Mesendoderm (in vitro differentiated cells): ENCODE data around the gene BICD1.

Experiments
- DNase-seq: peaks from one replicate; pipeline ENCODE4 v3.0.0; 2013
- H2AK5ac ChIP-seq: 2 replicates; pipeline ENCODE4 v1.6.1; 2013; ENCODE audit warnings: low read length, inconsistent platforms
- H2BK120ac ChIP-seq: 2 replicates; pipeline ENCODE4 v1.6.1; 2013; ENCODE audit warnings: low read depth, mild to moderate bottlenecking, low read length, moderate library complexity, mixed read lengths
- H2BK15ac ChIP-seq: replicated peaks from 2 replicates; pipeline ENCODE4 v1.6.1; 2013; ENCODE audit warnings: low read depth, mild to moderate bottlenecking, moderate library complexity
- H2BK5ac ChIP-seq: 2 replicates; pipeline ENCODE4 v1.6.1; 2013; ENCODE audit warnings: low read length, inconsistent platforms
- H3K18ac ChIP-seq: 2 replicates; pipeline ENCODE4 v1.6.1; 2013; ENCODE audit warnings: mild to moderate bottlenecking, low read length, mixed read lengths
- H3K23ac ChIP-seq: one replicate; pipeline ENCODE4 v1.6.1; 2013; ENCODE audit warnings: low read length
- H3K27ac ChIP-seq: 2 replicates; pipeline ENCODE4 v1.5.1; 2013; ENCODE audit warnings: low read depth, mild to moderate bottlenecking, inconsistent platforms, low read length, moderate library complexity
- H3K27me3 ChIP-seq: 2 replicates; pipeline ENCODE4 v1.6.1; 2013; ENCODE audit warnings: low read length, control low read depth, mild to moderate bottlenecking, inconsistent platforms; ENCODE audit not compliant: insufficient read depth, poor library complexity
- H3K36me3 ChIP-seq: 2 replicates; pipeline ENCODE4 v1.6.1; 2013; ENCODE audit warnings: low read length, inconsistent platforms; ENCODE audit not compliant: control insufficient read depth, insufficient read depth
- H3K4ac ChIP-seq: one replicate; pipeline ENCODE4 v1.6.1; 2013; ENCODE audit warnings: low read depth, mild to moderate bottlenecking, low read length, moderate library complexity
- H3K4me1 ChIP-seq: 2 replicates; pipeline ENCODE4 v1.6.1; 2013; ENCODE audit warnings: low read depth, low read length, inconsistent platforms; ENCODE audit not compliant: control insufficient read depth
- H3K4me2 ChIP-seq: 2 replicates; pipeline ENCODE4 v1.6.1; 2013; ENCODE audit warnings: low read length
- H3K4me3 ChIP-seq: 2 replicates; pipeline ENCODE4 v1.5.1; 2013; ENCODE audit warnings: mild to moderate bottlenecking, low read length
- H3K56ac ChIP-seq: one replicate; pipeline ENCODE4 v1.6.1; 2013; ENCODE audit warnings: low read length
- H3K79me1 ChIP-seq: 2 replicates; pipeline ENCODE4 v1.6.1; 2013; ENCODE audit warnings: low read length, inconsistent platforms
- H3K79me2 ChIP-seq: 2 replicates; pipeline ENCODE4 v1.6.1; 2013; ENCODE audit warnings: mild to moderate bottlenecking, low read length; ENCODE audit not compliant: control insufficient read depth, insufficient read depth
- H3K9ac ChIP-seq: 2 replicates; pipeline ENCODE4 v1.6.1; 2013; ENCODE audit warnings: low read length, inconsistent platforms
- H4K5ac ChIP-seq: one replicate; pipeline ENCODE4 v1.6.1; 2013; ENCODE audit warnings: low read length
- H4K8ac ChIP-seq: one replicate; pipeline ENCODE4 v1.6.1; 2013; ENCODE audit warnings: low read depth, mild to moderate bottlenecking, control low read depth, low read length, moderate library complexity
- WGBS: extraction: QIAGEN DNeasy Blood & Tissue Kit; methylation state at CpG from one replicate; pipeline ENCODE4 v1.1.7; 2013; ENCODE audit warnings: low lambda C conversion rate, missing lambda C conversion rate; ENCODE audit not compliant: insufficient coverage; ENCODE audit errors: extremely low coverage; 5-methylcytosine and 5-hydroxymethylcytosine counted together

Gene BICD1

DNA sequence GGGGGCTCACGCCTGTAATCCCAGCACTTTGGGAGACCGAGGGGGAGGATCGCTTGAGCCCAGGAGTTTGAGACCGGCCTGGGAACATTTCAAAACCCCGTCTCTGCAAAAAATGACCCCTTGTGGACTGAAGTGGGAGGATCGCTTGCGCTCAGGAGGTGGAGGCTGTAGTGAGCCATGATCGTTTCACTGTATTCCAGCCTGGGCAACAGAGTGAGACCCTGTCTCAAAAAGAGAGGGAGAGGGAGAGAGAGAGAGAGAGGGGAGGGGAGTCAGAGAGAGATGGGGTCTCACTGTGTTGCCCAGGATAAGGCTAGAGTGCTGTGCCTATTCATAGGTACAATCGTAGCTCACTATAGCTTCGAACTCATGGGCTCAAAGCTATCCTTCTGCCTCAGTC is 295.5 kb downstream of the BICD1 start:
- no peak overlapping the region for H3K23ac ChIP-seq
- H3K56ac ChIP-seq, result no peak overlapping the region
- peak; percentile 20 for DNase-seq
- no peak overlapping the region for H2BK5ac ChIP-seq
- no peak overlapping the region for H2BK120ac ChIP-seq
- H3K79me1 ChIP-seq, result no peaks in the 10 kb centered on the region
- H3K79me2 ChIP-seq, result peaks cover 30% of the 10 kb centered on the region
- H3K4ac ChIP-seq, result no peak overlapping the region
- H3K18ac ChIP-seq, result no peak overlapping the region
- H3K9ac ChIP-seq, result no peak overlapping the region
- H2AK5ac ChIP-seq, result no peak overlapping the region
- no peak overlapping the region for H3K27ac ChIP-seq
- H2BK15ac ChIP-seq, result no peak overlapping the region
- H4K8ac ChIP-seq, result no peak overlapping the region
- WGBS, result no CpG with 5 or more reads among the region's 10 CpGs
- H3K36me3 ChIP-seq, result no peaks in the 10 kb centered on the region
- no peak overlapping the region for H4K5ac ChIP-seq
- H3K4me1 ChIP-seq, result no peaks in the 10 kb centered on the region
- H3K27me3 ChIP-seq, result no peaks in the 10 kb centered on the region
- H3K4me3 ChIP-seq, result no peak overlapping the region
- no peak overlapping the region for H3K4me2 ChIP-seq

- Histone ChIP-seq H3K4me2 (no peak overlapping the region), H3K36me3 (no peaks in the 10 kb centered on the region), H3K4ac (no peak overlapping the region), H3K79me1 (no peaks in the 10 kb centered on the region), H4K8ac (no peak overlapping the region), H3K23ac (no peak overlapping the region), H2BK15ac (no peak overlapping the region), H3K4me3 (no peak overlapping the region), H3K27me3 (no peaks in the 10 kb centered on the region), H3K79me2 (peaks cover 35% of the 10 kb centered on the region), H3K18ac (no peak overlapping the region), H2BK5ac (no peak overlapping the region), H3K56ac (no peak overlapping the region), H3K9ac (no peak overlapping the region), H3K4me1 (no peaks in the 10 kb centered on the region), H4K5ac (no peak overlapping the region), H2BK120ac (no peak overlapping the region), H2AK5ac (no peak overlapping the region), H3K27ac (no peak overlapping the region)
- no CpG with 5 or more reads among the region's 1 CpG for WGBS
- no peak for DNase-seq
Measured at GRCh38 chr12:32402946-32403345, 296.3 kb downstream of the BICD1 start.

DNA sequence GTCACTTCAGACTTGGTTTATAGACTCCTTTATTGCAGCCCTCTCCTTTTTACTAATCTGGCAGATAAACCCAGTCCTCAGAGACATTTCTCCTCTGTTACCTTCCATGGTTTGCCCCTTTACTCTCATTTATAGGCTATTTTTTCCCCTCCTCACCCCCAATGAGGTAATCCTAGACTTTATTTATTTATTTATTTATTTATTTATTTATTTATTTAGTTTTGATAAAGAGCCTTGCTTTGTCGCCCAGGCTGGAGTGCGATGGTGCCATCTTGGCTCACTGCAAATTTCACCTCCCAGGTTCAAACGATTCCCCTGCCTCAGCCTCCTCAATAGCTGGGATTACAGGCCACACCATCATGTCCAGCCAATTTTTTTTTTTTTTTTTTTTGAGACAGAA is 301.1 kb downstream of the BICD1 start:
- H3K79me1 ChIP-seq, result no peaks in the 10 kb centered on the region
- H3K27me3 ChIP-seq, result no peaks in the 10 kb centered on the region
- H3K56ac ChIP-seq, result no peak overlapping the region
- no peak overlapping the region for H3K18ac ChIP-seq
- H3K23ac ChIP-seq, result no peak overlapping the region
- H3K4me1 ChIP-seq, result no peaks in the 10 kb centered on the region
- H2BK15ac ChIP-seq, result no peak overlapping the region
- no peak overlapping the region for H2BK5ac ChIP-seq
- no peak overlapping the region for H4K8ac ChIP-seq
- H2BK120ac ChIP-seq, result no peak overlapping the region
- no peaks in the 10 kb centered on the region for H3K36me3 ChIP-seq
- no peak overlapping the region for H2AK5ac ChIP-seq
- no peak for DNase-seq
- no peak overlapping the region for H3K27ac ChIP-seq
- peaks cover 48% of the 10 kb centered on the region for H3K79me2 ChIP-seq
- no peak overlapping the region for H3K4ac ChIP-seq
- no peak overlapping the region for H3K9ac ChIP-seq
- no peak overlapping the region for H4K5ac ChIP-seq
- no CpG with 5 or more reads among the region's 3 CpGs for WGBS
- no peak overlapping the region for H3K4me2 ChIP-seq
- H3K4me3 ChIP-seq, result no peak overlapping the region

- no peak overlapping the region for H3K4me3 ChIP-seq
- no peak overlapping the region for H2AK5ac ChIP-seq
- no peak overlapping the region for H3K18ac ChIP-seq
- H3K27ac ChIP-seq, result no peak overlapping the region
- no peak overlapping the region for H3K4ac ChIP-seq
- no peak overlapping the region for H3K56ac ChIP-seq
- no peak overlapping the region for H2BK5ac ChIP-seq
- peaks cover 41% of the 10 kb centered on the region for H3K79me2 ChIP-seq
- H2BK15ac ChIP-seq, result no peak overlapping the region
- no peaks in the 10 kb centered on the region for H3K36me3 ChIP-seq
- no peak overlapping the region for H4K8ac ChIP-seq
- no peak overlapping the region for H4K5ac ChIP-seq
- H3K23ac ChIP-seq, result no peak overlapping the region
- no peaks in the 10 kb centered on the region for H3K79me1 ChIP-seq
- no peaks in the 10 kb centered on the region for H3K27me3 ChIP-seq
- no peak overlapping the region for H2BK120ac ChIP-seq
- DNase-seq, result no peak
- no peak overlapping the region for H3K9ac ChIP-seq
- WGBS, result no CpG with 5 or more reads among the region's 3 CpGs
- H3K4me1 ChIP-seq, result no peaks in the 10 kb centered on the region
- no peak overlapping the region for H3K4me2 ChIP-seq
Measured at GRCh38 chr12:32413412-32413811, 306.8 kb downstream of the BICD1 start.

DNA sequence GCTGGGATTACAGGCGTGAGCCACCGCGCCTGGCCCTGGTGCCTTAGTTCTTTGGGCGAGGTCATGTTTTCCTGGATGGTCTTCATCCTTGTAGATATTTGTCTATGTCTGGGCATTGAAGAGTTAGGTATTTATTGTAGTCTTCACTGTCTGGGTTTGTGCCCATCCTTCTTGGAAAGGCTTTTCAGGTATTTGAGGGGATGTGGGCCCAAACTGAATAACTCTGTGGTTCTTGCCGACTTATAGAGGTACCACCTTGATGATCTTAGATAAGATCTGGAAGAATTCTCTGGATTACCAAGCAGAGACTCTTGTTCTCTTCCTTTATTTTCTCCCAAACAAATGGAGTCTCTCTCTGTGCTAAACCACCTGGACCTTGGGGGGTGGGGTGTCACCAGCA is 311.6 kb downstream of the BICD1 start:
- DNase-seq, result no peak
- H2AK5ac ChIP-seq, result no peak overlapping the region
- peak overlapping the region; percentile 6 for H3K56ac ChIP-seq
- H4K5ac ChIP-seq, result no peak overlapping the region
- H2BK15ac ChIP-seq, result no peak overlapping the region
- H3K79me2 ChIP-seq, result peaks cover 44% of the 10 kb centered on the region
- no peak overlapping the region for H3K27ac ChIP-seq
- H3K4me2 ChIP-seq, result no peak overlapping the region
- no peak overlapping the region for H2BK5ac ChIP-seq
- H3K36me3 ChIP-seq, result no peaks in the 10 kb centered on the region
- H3K4me3 ChIP-seq, result no peak overlapping the region
- no peak overlapping the region for H3K9ac ChIP-seq
- H3K4me1 ChIP-seq, result peaks cover 17% of the 10 kb centered on the region
- no peak overlapping the region for H4K8ac ChIP-seq
- no peak overlapping the region for H2BK120ac ChIP-seq
- peaks cover 6% of the 10 kb centered on the region for H3K79me1 ChIP-seq
- H3K4ac ChIP-seq, result no peak overlapping the region
- H3K23ac ChIP-seq, result no peak overlapping the region
- H3K18ac ChIP-seq, result no peak overlapping the region
- no CpG with 5 or more reads among the region's 5 CpGs for WGBS
- H3K27me3 ChIP-seq, result no peaks in the 10 kb centered on the region

DNA sequence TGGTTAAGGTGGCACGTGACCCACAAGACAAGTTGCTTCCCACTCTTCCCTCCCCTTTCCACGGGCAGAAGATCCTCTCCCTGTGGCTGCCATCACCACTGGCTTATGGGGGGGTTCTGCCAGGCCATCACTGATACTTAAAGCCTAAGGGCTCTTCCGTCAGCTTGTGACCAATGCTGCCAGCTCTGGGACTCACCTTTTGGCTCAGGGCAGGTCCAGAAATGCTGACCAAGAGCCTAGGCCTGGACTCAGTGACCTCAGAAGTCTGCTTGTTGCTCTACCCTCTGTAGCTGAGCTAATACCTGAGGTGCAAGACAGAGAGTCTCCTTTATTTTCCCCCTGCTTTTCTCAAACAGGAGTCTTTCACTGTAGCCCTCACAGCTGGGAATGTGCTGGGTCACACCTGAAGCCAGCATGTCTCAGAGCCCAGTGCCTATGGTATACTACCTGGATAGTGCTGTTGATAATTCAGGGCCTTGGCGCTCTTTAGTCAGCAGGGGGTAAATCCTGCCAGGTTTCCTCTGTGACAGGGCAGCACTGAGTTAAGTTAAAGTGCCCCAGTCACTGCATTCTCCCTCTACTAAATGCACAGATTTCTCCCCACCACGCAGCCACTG is 312.4 kb downstream of the BICD1 start:
- H3K4me3 ChIP-seq, result no peak overlapping the region
- peaks cover 44% of the 10 kb centered on the region for H3K79me2 ChIP-seq
- no peak overlapping the region for H4K8ac ChIP-seq
- peaks cover 17% of the 10 kb centered on the region for H3K4me1 ChIP-seq
- H2BK5ac ChIP-seq, result peak overlapping the region; percentile 26
- no peak overlapping the region for H2AK5ac ChIP-seq
- peak; percentile 73 for DNase-seq
- peak overlapping the region; percentile 67 for H3K27ac ChIP-seq
- no peaks in the 10 kb centered on the region for H3K36me3 ChIP-seq
- no peaks in the 10 kb centered on the region for H3K27me3 ChIP-seq
- peak overlapping the region; percentile 59 for H3K56ac ChIP-seq
- H3K23ac ChIP-seq, result peak overlapping the region; percentile 54
- H2BK15ac ChIP-seq, result no peak overlapping the region
- no peak overlapping the region for H4K5ac ChIP-seq
- H3K9ac ChIP-seq, result peak overlapping the region; percentile 3
- no peak overlapping the region for H2BK120ac ChIP-seq
- no peak overlapping the region for H3K18ac ChIP-seq
- H3K79me1 ChIP-seq, result peaks cover 6% of the 10 kb centered on the region
- no peak overlapping the region for H3K4ac ChIP-seq
- no peak overlapping the region for H3K4me2 ChIP-seq
- no CpG with 5 or more reads among the region's 5 CpGs for WGBS
